ENCODE data around the gene TSPAN10. TPM values are rescaled to one million over a fixed set of nuclear protein-coding genes. Genes with fewer than 3 reads are reported as not detected.
"Not testable (repeated sequence)": the region's sequence is repeated elsewhere in the genome, so short reads cannot be mapped to it uniquely, and the experiment has no call there.

Gene TSPAN10
- total RNA-seq, result 1.0 TPM

DNA sequence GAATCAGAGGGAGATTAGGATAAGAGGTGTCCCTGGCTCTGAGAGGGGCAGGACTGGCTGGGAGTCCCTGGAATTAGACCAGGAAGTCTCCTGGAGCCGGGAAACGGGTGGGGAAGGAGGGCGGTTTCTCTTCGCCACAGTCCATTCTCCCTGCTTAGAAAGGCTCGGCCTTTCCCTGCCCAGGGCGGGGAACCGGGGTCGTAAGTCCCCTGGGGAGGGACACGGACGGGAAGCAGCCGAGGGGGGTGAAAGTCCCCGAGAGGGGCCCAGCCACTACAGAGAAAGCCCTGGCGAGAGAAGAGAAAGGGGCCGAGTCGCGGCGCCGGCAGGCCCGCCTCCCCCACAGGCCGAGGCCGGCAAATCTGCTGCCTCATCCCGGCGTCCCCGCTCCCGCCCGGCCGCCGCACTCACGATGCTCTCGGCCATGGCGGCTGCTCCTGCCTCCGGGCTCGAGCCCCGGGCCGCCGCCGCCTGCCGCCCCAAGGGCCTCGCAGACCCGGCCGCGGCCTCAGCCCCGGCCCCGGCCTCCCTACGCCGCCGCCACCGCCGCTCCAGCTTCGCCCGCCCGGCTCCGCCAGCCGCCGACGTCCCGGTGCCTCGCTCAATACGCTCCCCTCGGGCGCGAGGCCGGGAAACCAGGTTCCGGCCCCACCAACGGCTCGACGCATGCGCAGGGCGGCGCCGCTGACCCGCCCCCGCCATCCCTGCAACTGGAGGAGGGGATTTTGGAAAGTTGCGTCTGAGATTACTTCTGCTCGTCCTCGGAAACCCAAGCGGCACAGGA is at the start of gene TSPAN10, which contains the start of gene NPLOC4:
Gene TSPAN10 (plus strand): TSS at position 692 of the 784 bp plus-strand sequence. CDS start 5,217 bp downstream, outside the sequence.
Gene NPLOC4 (minus strand): TSS at position 608 of the 784 bp plus-strand sequence. CDS start 182 bp downstream, at position 426.
- DNase-seq, result peak; percentile 95

DNA sequence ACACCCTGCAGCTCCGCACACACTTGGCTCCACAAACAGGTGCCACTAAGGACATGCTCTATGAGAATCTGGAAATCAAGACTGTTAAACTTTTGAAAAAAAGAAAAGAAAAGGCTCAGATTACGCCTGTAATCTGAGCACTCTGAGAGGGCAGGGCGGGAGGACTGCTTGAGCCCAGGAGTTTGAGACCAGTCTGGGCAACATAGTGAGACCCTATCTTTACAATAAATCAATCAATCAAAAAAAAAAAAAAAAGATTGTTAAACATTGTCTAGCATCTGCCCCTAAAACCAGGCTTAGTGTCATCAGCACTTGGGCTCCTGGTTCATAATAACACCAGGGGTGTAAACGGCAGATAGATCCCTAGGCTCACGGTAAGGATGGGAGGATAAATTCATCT is 47.4 kb upstream of the TSPAN10 start:
- DNase-seq, result no peak

DNA sequence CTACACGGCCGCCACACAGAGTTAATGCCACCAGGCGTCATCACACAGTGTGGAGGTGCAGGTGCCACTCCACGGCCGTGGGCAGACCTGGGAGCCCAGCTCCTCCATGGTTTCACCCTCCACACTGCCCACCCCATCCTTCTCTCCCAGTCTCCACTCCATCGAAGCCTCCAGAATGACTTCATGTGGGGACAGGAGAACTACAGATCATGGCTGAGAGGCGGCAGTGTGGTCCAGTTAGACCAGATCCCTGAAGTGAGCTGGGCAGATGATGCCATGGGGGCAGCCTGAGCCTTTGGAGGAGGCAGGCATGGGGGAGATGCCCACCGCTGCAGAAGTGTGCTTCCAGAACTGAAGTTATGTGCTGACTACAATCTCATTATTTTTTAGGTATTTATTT is 46.9 kb upstream of the TSPAN10 start:
- no peak for DNase-seq

DNA sequence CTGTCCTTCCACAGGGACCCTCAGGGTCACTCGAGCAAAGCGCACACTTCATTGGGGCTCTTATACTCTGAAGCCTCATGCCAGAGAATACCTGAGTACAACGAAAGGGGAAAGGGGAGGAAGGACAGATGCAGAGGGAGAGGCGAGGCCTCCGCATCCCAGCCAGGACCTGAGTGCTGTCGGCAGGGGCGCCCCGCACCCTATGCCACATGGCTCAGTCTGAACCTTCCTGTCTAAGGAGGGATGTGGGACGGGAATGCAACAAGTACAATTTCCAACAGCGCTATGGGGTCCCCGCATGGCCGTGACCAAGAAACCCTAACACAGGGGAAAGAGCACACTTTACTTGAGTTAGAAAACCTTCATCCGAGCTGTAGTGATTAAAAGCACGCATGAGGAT is 45.0 kb upstream of the TSPAN10 start:
- no peak for DNase-seq

DNA sequence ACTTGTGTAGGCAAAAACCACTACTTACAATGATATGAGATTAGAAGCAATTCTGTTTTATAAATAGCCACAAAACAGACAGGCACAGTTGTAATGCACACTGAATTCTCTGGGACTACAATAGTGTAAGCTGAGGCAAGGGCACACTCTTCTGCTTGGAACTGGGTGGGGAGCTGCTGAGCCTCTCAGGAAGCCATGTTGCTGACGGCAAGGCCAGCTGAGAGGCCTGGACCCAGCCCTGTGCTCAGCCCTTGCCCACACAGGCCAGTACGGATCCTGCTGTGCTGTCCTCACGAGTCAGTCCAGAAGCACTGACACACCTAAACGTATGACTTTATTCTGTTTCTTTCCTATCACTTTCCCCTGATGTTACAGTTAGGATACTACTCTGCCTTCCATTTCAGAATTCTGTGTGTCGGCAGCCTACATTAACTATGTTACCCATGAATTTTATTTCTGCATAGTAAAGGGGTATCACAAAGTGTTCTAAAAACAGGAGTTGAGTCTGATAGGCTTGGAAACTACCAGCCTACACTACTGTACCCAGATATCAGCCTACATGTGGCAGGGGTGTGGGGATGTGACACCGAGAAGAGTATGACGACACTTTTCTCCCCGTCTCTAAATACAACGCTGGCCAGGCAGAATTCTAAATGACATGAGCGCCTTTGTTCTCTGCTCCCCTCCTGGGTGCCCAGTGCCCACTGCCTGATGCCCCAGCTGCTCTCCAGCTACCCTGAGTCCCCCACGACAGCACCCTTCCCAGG is 43.7 kb upstream of the TSPAN10 start:
- no peak for DNase-seq

DNA sequence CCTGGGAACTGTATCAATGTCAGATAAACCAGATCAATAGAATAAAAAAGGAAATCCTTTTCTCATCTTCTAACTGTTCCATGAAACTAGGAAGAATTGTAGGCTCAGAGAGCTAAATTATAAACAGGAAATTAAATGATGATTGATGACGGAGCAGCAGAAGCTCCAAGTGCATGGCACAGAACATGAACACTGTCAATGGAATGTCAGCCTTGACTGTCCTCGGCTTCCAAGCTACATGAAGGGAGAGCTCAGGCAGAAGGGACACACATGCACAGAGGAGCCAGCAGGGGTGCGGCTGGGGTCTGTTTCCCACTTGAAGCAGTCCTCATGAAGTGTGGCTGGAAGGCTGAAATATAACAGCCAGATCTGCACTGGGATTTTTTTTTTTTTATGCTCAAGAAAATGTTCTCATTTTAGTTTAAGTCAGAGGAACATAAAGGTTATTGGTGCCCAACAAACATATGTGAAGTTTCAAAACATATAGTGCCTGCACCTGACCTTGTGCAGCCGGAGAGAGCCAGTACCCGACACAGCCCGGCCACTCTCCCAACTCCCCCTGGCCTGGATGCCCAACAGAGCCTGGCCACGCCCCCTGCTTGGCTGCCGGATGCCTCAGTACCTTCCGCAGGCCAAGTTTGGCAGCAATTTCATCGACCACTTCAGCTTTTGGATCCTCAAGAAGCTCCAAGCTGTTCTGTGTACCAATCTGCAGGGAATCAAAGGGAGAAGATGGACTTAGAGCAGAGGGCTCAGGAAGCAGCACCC is 37.1 kb upstream of the TSPAN10 start:
- no peak for DNase-seq

DNA sequence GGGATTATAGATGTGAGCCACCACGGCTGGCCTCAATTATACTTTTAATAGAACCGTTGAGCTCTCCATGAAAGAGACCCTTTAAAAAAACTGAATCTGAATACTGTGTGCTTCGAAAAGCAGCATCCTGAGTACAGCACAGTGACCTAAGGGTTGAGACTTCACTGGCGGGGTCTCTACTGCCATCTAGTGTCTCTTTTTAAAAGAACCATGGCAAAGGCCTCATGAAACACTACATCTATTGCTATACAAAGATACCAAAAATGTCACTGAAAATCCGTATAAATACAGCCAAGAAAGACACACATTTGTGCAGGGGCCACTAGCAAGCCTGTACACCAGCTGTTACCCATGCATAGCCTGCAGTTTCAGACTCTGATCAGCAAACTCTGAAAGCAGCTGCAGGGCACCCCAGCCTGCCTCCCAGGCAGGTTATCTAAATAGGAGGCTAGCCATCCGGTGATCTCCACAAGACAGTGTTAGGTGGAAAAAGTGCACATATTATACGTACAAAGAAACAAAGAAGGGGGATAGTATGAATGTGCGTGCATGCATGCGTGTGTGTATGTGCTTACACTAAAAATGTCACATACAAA is 35.4 kb upstream of the TSPAN10 start:
- DNase-seq, result peak; percentile 89

DNA sequence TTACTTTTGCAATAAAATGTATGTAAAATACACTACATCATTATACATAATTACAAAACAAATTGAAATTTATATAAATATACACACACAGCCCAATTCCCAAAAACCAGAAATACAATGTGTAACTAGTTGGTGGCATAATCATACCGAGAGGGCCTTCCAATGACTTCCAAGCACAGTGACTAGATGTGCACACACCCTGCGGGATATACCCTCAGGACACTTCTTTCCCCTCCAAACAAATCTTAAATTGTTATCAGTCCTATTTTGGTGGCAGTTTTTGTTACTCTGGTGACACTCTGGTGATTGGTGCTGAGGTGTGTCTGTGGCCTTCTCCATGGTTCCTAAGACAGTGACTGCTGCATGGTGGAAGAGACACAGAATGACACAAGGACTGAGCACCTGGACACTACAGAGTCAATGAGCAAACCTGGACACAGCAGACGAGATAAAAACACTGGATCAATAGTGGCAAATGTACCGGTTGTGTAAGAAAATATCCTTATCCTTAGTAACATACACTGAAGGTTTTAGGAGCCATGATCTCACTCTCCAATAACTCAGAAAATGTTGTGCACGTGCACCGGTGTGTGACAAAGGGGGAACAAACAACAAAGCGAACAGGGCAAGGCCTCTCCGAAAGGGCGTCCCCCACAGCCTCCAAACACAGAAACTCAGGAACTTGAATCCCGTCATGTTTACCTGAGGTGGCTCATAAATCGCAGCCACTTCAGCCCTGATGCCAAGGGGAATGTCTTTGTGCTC is 33.0 kb upstream of the TSPAN10 start:
- no peak for DNase-seq

DNA sequence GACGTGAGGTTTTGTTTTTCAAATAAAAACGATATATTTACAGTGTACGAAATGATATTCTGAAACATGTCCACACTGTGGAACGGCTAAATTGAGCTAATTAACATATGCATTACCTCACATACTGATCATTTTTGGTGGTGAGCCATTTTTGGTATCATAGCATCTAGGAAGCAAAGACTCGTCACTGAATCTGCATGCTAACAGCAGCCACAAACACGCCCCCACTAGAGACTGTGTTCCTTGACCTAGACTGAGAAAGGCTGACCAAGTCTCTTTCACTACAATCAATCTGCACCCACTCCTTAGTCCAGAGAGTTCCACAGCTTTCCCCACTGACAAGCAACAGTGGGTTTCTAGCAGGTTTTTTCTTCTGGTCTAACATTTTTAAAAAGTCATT is 29.6 kb upstream of the TSPAN10 start:
- no peak for DNase-seq

DNA sequence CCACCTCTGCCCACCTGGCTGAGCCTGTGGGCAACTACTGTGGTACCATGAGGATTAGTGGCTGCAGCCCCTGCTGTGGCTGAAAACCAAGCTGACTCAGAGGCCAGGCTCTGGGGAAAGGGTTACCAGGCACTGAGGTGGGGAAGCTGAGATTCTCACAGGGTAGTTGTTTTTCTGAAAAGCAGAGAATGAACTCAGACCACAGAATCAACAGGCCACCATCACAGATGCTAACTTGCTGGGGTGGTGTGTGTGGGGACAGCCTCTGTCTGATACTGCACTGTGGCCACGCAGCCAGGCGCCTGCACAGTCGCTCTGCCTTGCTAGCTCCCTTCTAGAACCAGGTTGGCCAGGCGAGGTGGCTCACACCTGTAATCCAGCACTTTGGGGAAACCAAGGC is 28.9 kb upstream of the TSPAN10 start:
- no peak for DNase-seq

DNA sequence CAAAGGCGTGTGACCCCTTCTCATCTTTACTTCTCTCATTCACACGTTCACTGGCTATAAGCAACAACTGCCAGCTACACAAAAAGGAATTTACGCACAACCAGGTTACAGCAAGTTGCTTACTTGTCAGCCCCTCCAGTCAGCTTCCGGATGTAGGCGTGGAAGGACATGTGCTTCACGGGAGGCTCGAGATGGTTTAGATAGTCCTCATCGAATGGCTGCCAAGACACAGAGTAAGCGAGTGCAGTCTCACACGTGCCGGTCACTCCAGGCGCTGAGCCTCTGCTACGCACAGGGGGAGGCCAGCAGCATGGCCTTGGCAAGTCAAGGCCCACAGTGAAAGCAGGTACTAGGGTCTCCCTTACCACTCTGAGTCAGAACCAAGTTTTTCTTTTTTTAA is 28.4 kb upstream of the TSPAN10 start:
- no peak for DNase-seq

DNA sequence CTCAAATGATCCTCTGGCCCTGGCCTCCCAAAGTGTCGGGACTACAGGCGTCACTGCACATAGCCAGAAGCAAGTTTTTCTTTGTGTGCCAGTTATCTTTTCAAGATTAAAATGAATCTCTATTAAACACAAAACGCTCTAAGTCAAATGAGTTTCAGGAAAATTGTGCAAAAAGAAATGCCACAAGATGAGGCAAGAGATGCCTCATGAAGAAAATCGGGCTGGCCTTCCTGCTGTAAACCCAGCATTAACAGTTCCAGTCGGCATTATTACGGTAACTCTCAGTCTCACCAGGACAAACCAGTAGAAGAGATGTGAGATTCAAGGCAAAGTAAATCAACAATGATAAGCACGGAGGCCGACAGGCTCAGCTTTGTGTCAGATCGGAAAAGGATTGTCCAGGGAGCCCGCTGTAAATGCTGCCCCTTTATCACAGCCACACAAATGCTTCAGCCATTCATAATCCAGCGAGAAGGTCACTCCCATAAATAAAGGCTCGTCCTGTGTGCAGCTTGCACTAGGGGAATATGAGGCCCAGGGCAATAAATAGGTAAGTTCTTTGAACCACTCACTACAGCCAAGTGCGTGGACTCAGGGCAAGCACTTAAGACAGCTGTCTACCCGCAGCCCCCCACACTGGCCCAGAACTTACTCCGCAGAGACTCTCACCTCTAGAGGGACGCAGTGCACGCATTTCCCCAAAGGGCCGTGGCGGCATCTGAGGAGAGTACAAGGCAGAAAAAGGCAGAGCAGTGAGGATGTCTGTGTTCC is 27.3 kb upstream of the TSPAN10 start:
- no peak for DNase-seq

DNA sequence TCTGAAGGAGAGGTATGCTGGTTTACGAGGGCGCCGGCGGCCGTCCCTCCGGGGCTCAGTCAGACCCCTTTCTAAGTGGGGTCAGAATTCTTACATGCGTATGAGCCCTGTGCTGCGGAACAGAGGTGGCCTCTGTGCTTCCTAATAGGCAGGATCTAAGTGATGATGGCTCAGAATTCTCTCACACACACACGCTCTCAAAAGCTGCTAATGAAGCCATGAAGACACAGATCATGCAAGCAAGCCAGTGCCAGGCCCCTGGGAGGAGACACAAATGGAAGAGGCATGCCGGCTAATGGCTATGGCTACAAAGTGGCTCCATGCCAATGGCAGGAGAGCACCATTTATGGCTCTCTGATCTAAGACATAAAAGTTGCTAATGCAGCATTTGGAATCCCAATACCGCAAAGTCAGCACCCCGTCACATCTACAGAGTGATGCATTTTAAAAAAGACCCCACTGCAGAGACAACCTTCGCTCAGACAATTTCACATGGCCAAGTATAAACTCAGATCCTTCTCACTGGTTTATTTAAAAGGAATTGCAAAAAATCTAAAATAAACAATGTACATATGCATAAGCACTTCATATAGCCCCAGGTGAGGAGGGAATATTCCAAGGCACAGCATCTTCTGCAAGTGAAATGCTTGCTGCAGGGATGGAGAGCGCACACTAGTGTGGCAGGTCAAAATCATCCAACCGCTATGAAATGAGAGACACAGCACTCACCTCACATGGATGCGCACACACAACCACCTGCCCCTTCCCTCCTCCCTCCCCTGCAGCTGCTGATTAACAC is 24.6 kb upstream of the TSPAN10 start:
- no peak for DNase-seq

DNA sequence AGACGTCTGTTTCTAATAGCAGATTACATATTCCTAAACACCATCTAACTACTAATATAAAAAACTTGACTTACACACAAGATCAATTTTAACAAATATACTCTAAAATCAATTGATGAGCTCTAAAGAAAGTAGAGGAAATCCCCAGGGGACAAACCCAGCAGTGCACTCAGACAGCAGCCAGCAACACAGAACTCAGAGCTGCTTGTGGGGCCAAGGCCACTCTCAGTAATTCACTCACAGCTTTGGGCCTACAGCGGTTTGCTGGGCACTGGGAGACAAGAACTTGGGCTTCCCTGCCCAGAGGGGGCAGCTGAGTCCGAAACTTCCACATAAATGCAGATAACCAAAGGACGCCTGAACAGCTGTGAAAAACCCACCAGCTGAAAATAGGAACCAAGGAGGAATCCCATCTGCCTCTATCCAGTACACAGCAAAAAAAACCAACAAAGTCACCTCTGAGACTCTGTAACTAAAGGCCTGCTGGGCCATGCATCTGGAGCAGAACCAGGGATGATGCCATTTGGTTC is 21.5 kb upstream of the TSPAN10 start:
- DNase-seq, result no peak

DNA sequence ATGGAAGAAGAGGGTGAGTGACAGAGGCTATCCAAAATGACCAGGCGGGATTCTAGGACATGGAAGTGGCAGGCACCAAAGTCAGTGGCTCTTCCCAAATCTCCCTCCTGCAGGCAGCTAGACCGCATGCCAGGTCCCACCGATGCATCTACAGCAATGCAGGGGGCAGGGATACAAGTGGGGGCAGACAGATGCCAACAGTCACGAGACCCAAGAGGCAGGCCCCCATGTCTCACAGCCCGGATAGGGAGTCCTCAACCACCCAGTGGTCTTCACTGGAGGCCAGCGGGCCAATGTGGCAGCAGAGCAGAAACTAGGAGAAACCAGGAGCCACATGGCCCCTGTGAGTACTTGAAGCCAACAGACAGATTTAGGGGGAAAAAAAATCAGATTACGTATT is 20.1 kb upstream of the TSPAN10 start:
- no peak for DNase-seq

DNA sequence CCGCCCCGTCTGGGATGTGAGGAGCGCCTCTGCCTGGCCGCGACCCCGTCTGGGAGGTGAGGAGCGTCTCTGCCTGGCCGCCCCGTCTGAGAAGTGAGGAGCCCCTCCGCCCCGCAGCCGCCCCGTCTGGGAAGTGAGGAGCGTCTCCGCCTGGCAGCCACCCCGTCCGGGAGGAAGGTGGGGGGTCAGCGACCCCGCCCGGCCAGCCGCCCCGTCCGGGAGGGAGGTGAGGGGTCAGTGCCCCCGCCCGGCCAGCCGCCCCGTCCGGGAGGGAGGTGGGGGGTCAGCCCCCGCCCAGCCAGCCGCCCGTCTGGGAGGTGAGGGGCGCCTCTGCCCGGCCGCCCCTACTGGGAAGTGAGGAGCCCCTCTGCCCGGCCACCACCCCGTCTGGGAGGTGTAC is 18.7 kb upstream of the TSPAN10 start:
- DNase-seq, result not testable (repeated sequence)

DNA sequence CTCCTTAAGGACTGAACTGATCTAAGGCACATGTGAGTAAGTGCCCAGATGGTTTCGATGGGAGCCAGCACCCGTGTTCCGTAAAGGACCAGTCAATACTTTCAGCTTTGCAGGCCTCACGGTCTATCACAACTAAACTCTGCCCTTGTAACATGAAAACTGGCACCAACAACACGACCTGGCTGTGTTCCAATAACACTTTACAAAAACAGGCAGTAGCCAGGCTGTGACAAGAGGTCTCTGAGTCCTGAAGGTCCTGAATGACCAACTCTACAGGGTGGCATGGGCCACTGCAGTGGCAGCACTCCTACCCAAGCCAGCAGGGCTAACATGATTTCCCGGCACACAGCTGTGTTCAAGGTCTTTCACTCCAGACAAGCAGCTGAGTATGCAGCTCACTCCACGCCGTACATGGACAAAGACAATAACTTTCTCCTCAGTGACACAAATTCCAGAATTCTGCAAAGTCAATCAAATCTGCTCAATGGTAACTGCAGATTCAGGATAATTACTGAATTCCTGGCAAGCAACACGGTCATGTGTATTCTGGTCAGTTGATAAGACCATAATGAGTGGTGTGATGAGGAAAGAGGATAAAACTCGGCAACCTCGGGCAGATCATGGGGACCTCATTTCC is 15.4 kb upstream of the TSPAN10 start:
- no peak for DNase-seq

DNA sequence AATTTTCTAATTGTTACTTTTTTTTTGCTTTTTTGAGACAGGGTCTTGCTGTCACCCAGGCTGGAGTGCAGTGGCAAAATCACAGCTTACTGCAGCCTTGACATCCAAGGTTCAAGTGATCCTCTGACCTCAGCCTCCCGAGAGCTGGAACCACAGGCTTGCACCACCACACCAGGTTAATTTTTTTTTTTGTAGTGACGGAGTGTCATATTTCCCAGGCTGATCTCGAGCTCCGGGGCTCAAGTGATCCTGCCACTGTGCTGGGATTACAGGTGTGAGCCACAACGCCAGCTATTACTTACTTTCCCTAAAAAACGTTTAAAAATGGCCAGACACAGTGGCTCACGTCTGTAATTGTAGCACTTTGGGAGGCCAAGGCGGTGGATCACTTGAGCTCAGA is 6.7 kb upstream of the TSPAN10 start:
- no peak for DNase-seq

DNA sequence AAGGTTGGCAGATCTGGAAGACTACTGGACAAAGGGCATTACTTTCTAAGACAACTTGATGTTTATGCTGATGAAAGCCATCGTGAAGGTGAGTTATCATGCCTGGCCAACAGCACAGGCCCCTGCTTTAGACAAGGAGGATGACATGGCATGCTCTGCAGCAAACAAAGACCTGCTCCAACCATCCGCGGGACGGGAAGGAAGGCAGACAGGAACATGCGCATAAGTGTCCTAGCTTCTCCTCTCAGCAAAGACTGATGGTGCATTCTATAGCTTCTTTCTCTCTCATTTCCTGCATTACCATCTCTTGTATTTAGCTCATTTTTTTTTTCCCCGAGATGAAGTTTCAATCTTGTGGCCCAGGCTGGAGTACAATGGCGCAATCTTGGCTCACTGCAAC is 5.5 kb upstream of the TSPAN10 start:
- no peak for DNase-seq
